Tibial nerve (tissue), 3 donors: ENCODE measurements around the gene ZNF207.
A peak's percentile ranks its signal among the peaks of the same experiment; 100 is the strongest.

Source experiments
- POLR2A ChIP-seq, 2 donors: fragments of 450-650 bp; IDR thresholded peaks; one replicate each; pipeline ENCODE4 v1.6.1; 2017; ENCODE audit warnings: antibody characterized with exemption in 2 of 2, mild to moderate bottlenecking in 2 of 2, moderate library complexity in 2 of 2
- TF ChIP-seq, protein P1 (sequence below), 5 experiments: fragments of 200-600 bp in 3 of 5; fragments of 450-650 bp in 2 of 5; sonication (generic) in 3 of 5; IDR thresholded peaks; one replicate each; pipeline ENCODE4 v1.5.1; 2016 to 2019; ENCODE audit warnings: antibody characterized with exemption in 5 of 5, mild to moderate bottlenecking in 3 of 5, moderate library complexity in 2 of 5

DNA sequence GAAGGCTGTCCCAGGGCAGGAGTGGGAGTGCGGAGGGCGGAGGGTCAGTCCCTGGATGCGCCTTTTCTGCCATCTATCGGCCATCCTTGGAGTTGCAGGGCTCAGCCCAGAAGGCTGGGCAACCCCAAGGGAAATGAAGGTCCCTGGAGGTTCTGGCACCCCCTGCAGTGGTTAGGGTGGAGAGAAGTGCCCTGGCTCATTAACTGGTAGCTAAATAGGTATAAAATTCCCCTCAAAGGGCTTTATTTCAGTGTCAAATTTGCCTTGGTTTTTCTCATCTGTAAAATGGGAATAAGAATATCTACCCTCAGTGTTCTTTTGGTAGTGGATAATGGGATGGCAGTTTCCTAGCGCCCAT, 30.4 kb upstream of the ZNF207 start:
- TF ChIP-seq, protein P1, sequence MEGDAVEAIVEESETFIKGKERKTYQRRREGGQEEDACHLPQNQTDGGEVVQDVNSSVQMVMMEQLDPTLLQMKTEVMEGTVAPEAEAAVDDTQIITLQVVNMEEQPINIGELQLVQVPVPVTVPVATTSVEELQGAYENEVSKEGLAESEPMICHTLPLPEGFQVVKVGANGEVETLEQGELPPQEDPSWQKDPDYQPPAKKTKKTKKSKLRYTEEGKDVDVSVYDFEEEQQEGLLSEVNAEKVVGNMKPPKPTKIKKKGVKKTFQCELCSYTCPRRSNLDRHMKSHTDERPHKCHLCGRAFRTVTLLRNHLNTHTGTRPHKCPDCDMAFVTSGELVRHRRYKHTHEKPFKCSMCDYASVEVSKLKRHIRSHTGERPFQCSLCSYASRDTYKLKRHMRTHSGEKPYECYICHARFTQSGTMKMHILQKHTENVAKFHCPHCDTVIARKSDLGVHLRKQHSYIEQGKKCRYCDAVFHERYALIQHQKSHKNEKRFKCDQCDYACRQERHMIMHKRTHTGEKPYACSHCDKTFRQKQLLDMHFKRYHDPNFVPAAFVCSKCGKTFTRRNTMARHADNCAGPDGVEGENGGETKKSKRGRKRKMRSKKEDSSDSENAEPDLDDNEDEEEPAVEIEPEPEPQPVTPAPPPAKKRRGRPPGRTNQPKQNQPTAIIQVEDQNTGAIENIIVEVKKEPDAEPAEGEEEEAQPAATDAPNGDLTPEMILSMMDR (IDR thresholded peaks at IDR 0.05), result peak; percentile 79 to 95 (median 87)
- no peak for TF ChIP-seq POLR2A (IDR thresholded peaks at IDR 0.05)
